ENCODE results near the gene FSD1L. TPM values are rescaled to one million over a fixed set of nuclear protein-coding genes. Genes with fewer than 3 reads are reported as not detected.

FSD1L gene
- total RNA-seq, 1 donor: 5.6 TPM

- no peak for TF ChIP-seq CTCF (IDR thresholded peaks at IDR 0.05; ENCODE audit: insufficient read depth, low read depth, low read length)
- no peak for DNase-seq (ENCODE audit: low read depth)
- no peak overlapping the region for H3K4me3 ChIP-seq (ENCODE audit: low read depth, low read length)
Observed at GRCh38 chr9:105435453-105435852, 12.4 kb upstream of the FSD1L start.

GRCh38 chr9:105436783-105437182, 11.1 kb upstream of the FSD1L start:
- no peak for TF ChIP-seq CTCF (IDR thresholded peaks at IDR 0.05; ENCODE audit: insufficient read depth, low read depth, low read length)
- no peak overlapping the region for H3K4me3 ChIP-seq (ENCODE audit: low read depth, low read length)
- no peak for DNase-seq (ENCODE audit: low read depth)

- no peak for TF ChIP-seq CTCF (IDR thresholded peaks at IDR 0.05; ENCODE audit: insufficient read depth, low read depth, low read length)
- no peak overlapping the region for H3K4me3 ChIP-seq (ENCODE audit: low read depth, low read length)
- DNase-seq (ENCODE audit: low read depth): no peak
Observed at GRCh38 chr9:105437704-105438103, 10.1 kb upstream of the FSD1L start.

GRCh38 chr9:105438141-105438806, 9.6 kb upstream of the FSD1L start:
- DNase-seq (ENCODE audit: low read depth): peak; percentile 86
- no peak overlapping the region for H3K4me3 ChIP-seq (ENCODE audit: low read depth, low read length)
- no peak for TF ChIP-seq CTCF (IDR thresholded peaks at IDR 0.05; ENCODE audit: insufficient read depth, low read depth, low read length)

GRCh38 chr9:105439428-105439827, 8.4 kb upstream of the FSD1L start:
- DNase-seq (ENCODE audit: low read depth): no peak
- no peak for TF ChIP-seq CTCF (IDR thresholded peaks at IDR 0.05; ENCODE audit: insufficient read depth, low read depth, low read length)
- H3K4me3 ChIP-seq (ENCODE audit: low read depth, low read length): no peak overlapping the region

- TF ChIP-seq CTCF (IDR thresholded peaks at IDR 0.05; ENCODE audit: insufficient read depth, low read depth, low read length): no peak
- DNase-seq (ENCODE audit: low read depth): no peak
- H3K4me3 ChIP-seq (ENCODE audit: low read depth, low read length): no peak overlapping the region
Observed at GRCh38 chr9:105441616-105442160, 6.1 kb upstream of the FSD1L start.

GRCh38 chr9:105443121-105443520, 4.7 kb upstream of the FSD1L start:
- TF ChIP-seq CTCF (IDR thresholded peaks at IDR 0.05; ENCODE audit: insufficient read depth, low read depth, low read length): no peak
- no peak overlapping the region for H3K4me3 ChIP-seq (ENCODE audit: low read depth, low read length)
- no peak for DNase-seq (ENCODE audit: low read depth)

Data from fibroblast of villous mesenchyme (primary cell).